ENCODE results near the gene SLC9A9.
A peak's percentile ranks its signal among the peaks of the same experiment; 100 is the strongest.

The SLC9A9 gene

DNA sequence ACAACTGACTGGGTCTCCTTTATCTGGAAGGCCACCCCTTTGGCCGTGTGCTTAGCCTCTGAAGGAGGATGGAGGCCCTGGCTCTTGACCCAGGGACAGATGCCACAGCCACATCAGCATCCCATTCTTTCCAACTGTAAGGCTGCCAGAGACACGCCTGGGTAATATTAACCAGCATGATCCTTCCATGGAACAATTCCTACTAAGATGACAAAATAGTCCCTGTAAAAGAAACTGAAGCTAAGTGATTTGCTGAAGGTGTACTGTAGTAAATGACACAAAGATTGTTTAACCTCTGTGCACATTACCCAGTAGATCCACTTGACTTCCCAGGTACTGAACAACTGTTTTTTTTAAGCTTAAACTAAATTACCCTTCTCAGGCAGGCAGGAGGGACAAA, 352.7 kb downstream of the SLC9A9 start:
- no peak overlapping the region for H2AFZ ChIP-seq (ENCODE audit: low read depth, low read length)
- H3K4me1 ChIP-seq (ENCODE audit: low read length), result no peaks in the 10 kb centered on the region
- no peaks in the 10 kb centered on the region for H3K9me3 ChIP-seq (ENCODE audit: insufficient read depth, low read length)
- H3K27me3 ChIP-seq (ENCODE audit: low read depth, low read length), result no peaks in the 10 kb centered on the region
- no peaks in the 10 kb centered on the region for H3K79me2 ChIP-seq (ENCODE audit: low read length)
- H3K36me3 ChIP-seq (replicated peaks; ENCODE audit: low read depth, low read length), result no peaks in the 10 kb centered on the region
- TF ChIP-seq, protein P1, sequence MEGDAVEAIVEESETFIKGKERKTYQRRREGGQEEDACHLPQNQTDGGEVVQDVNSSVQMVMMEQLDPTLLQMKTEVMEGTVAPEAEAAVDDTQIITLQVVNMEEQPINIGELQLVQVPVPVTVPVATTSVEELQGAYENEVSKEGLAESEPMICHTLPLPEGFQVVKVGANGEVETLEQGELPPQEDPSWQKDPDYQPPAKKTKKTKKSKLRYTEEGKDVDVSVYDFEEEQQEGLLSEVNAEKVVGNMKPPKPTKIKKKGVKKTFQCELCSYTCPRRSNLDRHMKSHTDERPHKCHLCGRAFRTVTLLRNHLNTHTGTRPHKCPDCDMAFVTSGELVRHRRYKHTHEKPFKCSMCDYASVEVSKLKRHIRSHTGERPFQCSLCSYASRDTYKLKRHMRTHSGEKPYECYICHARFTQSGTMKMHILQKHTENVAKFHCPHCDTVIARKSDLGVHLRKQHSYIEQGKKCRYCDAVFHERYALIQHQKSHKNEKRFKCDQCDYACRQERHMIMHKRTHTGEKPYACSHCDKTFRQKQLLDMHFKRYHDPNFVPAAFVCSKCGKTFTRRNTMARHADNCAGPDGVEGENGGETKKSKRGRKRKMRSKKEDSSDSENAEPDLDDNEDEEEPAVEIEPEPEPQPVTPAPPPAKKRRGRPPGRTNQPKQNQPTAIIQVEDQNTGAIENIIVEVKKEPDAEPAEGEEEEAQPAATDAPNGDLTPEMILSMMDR (IDR thresholded peaks at IDR 0.05; ENCODE audit: low read depth, low read length), result no peak
- TF ChIP-seq EZH2phosphoT487 (IDR thresholded peaks at IDR 0.05; ENCODE audit: low read depth), result no peak
- H3K4me3 ChIP-seq (ENCODE audit: low read length), result no peak overlapping the region
- H3K27ac ChIP-seq (ENCODE audit: low read length), result no peak overlapping the region
- H3K9ac ChIP-seq (ENCODE audit: low read length), result no peak overlapping the region
- no peaks in the 10 kb centered on the region for H4K20me1 ChIP-seq (ENCODE audit: insufficient read depth, low read length)
- H3K4me2 ChIP-seq (ENCODE audit: low read length), result no peak overlapping the region

DNA sequence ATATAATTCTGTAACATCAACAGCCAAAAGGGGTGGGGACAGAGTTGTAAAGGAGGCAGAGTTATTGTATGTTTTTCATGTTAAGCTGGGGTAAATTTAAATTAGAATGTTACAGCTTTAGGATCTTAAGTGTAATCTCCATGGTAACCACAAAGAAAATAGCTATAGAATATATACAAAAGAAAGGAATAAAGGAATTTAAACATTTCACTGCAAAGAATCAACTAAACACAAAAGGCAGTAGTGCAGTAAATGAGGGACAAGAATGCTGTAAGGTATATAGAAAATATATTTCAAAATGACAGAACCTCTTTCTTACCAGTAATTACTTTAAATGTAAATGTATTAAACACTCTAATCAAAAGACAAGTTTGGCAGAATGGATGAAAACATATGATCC, 361.7 kb downstream of the SLC9A9 start:
- no peak overlapping the region for H3K9ac ChIP-seq (ENCODE audit: low read length)
- peaks cover 22% of the 10 kb centered on the region for H3K4me1 ChIP-seq (ENCODE audit: low read length)
- H3K36me3 ChIP-seq (replicated peaks; ENCODE audit: low read depth, low read length), result no peaks in the 10 kb centered on the region
- no peaks in the 10 kb centered on the region for H3K79me2 ChIP-seq (ENCODE audit: low read length)
- no peaks in the 10 kb centered on the region for H3K9me3 ChIP-seq (ENCODE audit: insufficient read depth, low read length)
- H3K27ac ChIP-seq (ENCODE audit: low read length), result no peak overlapping the region
- no peak for TF ChIP-seq EZH2phosphoT487 (IDR thresholded peaks at IDR 0.05; ENCODE audit: low read depth)
- TF ChIP-seq, protein P1 (IDR thresholded peaks at IDR 0.05; ENCODE audit: low read depth, low read length), result no peak
- no peaks in the 10 kb centered on the region for H3K27me3 ChIP-seq (ENCODE audit: low read depth, low read length)
- H4K20me1 ChIP-seq (ENCODE audit: insufficient read depth, low read length), result no peaks in the 10 kb centered on the region
- no peak overlapping the region for H2AFZ ChIP-seq (ENCODE audit: low read depth, low read length)
- no peak overlapping the region for H3K4me3 ChIP-seq (ENCODE audit: low read length)
- H3K4me2 ChIP-seq (ENCODE audit: low read length), result no peak overlapping the region

DNA sequence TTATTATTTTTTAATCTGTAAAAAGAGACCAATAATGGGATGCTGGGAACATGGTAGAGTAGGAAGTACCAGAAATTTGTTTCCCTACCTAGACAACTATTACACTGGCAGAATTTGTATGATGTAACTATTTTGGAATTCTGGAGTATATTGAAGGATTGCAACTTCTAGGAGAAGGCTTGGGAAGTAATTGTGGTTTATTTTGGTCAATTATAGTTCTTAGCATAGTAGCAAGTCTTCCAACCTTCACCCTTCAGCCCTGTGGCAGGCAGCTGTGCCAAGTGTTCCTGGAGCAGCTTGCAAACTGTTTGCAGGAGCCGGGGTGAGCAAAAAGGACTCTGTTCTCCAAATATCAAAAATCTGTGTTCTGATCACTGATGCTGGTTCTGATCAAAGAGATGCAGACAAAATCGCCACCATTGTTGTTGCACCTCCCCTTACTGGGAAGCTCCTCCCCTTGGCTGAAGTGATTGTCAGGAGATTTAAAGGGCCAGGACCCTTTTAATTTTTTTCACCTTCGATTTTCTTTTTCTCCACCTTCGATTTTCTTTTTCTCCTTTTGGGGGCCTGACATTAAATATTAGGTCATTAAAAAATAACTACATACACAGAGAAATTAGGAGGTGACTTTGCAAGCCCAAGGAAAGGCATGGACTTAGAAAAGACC, 363.3 kb downstream of the SLC9A9 start:
- Histone ChIP-seq H3K4me2 (ENCODE audit: low read length) (no peak overlapping the region), H2AFZ (ENCODE audit: low read depth, low read length) (no peak overlapping the region), H3K4me3 (ENCODE audit: low read length) (no peak overlapping the region)

DNA sequence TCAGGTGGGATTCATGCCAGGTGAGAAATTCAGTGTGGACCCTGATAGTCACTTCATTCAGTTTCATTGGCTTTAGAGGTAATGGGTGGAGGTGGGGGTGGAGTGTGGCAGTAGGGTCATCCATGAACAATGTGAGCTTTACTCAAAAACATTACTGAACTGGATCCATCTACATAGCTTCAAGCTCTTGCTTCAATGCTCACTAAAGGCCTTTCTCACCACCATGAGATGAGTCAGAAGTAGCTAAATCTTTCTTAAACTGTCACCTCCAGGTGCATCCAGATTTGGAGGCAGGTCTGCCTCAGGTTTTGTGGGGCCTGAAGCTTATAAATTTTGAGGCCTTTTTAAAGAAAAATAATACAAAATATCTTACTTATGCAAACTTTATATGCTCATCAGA, 365.1 kb downstream of the SLC9A9 start:
- peaks cover 30% of the 10 kb centered on the region for H3K4me1 ChIP-seq (ENCODE audit: low read length)
- peak overlapping the region; percentile 45 for H3K27ac ChIP-seq (ENCODE audit: low read length)
- H3K79me2 ChIP-seq (ENCODE audit: low read length), result no peaks in the 10 kb centered on the region
- H3K4me2 ChIP-seq (ENCODE audit: low read length), result peak overlapping the region; percentile 80
- H4K20me1 ChIP-seq (ENCODE audit: insufficient read depth, low read length), result no peaks in the 10 kb centered on the region
- 0 out of 2 replicates have a peak overlapping the region, but pooled peaks have one; percentile 41 for H2AFZ ChIP-seq (ENCODE audit: low read depth, low read length)
- H3K9ac ChIP-seq (ENCODE audit: low read length), result peak overlapping the region; percentile 9; the same call in 1 of the 2 replicates
- peak overlapping the region; percentile 50 for H3K4me3 ChIP-seq (ENCODE audit: low read length)
- no peaks in the 10 kb centered on the region for H3K9me3 ChIP-seq (ENCODE audit: insufficient read depth, low read length)
- TF ChIP-seq, protein P1 (IDR thresholded peaks at IDR 0.05; ENCODE audit: low read depth, low read length), result no peak
- TF ChIP-seq EZH2phosphoT487 (IDR thresholded peaks at IDR 0.05; ENCODE audit: low read depth), result no peak
- no peaks in the 10 kb centered on the region for H3K36me3 ChIP-seq (replicated peaks; ENCODE audit: low read depth, low read length)
- no peaks in the 10 kb centered on the region for H3K27me3 ChIP-seq (ENCODE audit: low read depth, low read length)

More for the DNA sequence above, 363.3 kb downstream of the SLC9A9 start:
- no peaks in the 10 kb centered on the region for H4K20me1 ChIP-seq (ENCODE audit: insufficient read depth, low read length)
- TF ChIP-seq EZH2phosphoT487 (IDR thresholded peaks at IDR 0.05; ENCODE audit: low read depth), result no peak
- TF ChIP-seq, protein P1 (IDR thresholded peaks at IDR 0.05; ENCODE audit: low read depth, low read length), result no peak
- no peak overlapping the region for H3K9ac ChIP-seq (ENCODE audit: low read length)
- no peaks in the 10 kb centered on the region for H3K79me2 ChIP-seq (ENCODE audit: low read length)
- no peaks in the 10 kb centered on the region for H3K27me3 ChIP-seq (ENCODE audit: low read depth, low read length)
- H3K9me3 ChIP-seq (ENCODE audit: insufficient read depth, low read length), result no peaks in the 10 kb centered on the region
- H3K36me3 ChIP-seq (replicated peaks; ENCODE audit: low read depth, low read length), result no peaks in the 10 kb centered on the region
- no peak overlapping the region for H3K27ac ChIP-seq (ENCODE audit: low read length)
- H3K4me1 ChIP-seq (ENCODE audit: low read length), result peaks cover 24% of the 10 kb centered on the region
